ENCODE data around the gene NOL4L. TPM values are rescaled to one million over a fixed set of nuclear protein-coding genes. Genes with fewer than 3 reads are reported as not detected.

Gene NOL4L
- total RNA-seq, 1 donor from 2014 or later: 19.7 TPM

DNA sequence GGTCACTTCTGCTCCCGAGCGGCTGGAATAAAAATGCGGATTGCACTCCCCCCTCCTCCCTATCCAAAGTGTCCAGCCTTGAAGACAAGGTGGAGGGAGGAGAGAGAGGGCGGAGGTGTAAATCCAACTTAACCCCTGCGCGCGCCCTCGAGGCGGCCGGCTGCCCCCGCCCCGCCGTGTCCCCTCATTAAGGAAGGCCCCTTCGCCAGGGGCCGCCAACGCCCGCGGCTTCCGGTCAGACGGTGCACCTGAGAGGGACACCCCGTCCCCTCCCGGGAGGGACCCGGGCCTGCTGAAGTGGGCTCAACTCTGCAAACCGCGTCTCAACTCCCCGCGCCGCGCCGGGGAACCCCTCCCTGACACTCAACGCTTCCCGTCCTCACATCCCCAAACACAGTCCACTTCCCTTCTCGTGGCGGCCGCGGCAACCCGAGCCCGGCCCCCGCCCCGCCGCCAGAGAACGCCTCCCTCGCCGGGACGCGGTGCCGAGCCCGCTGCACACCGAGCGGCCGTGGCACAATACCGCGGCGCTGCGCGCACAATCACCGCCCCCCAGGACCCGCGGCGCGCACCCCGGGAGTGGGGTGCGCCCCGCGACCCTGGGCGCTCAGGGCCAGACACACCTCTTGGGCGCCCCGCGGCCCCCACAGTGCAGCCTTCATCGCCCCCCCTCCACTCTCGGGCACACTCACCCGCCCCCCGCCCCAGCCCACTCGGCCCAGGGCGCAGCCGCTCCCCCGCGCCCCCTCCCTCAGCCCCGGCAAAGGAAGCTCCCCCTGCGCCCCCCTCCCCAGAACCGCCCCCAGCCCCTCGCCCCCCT, 102.5 kb downstream of the NOL4L start:
- Histone ChIP-seq H3K4me3 (peak overlapping the region; percentile 70), H3K27me3 (no peaks in the 10 kb centered on the region), H3K27ac (peak overlapping the region; percentile 68), H3K36me3 (no peaks in the 10 kb centered on the region), H3K4me1 (peaks cover 32% of the 10 kb centered on the region), H3K9me3 (no peaks in the 10 kb centered on the region)
- TF ChIP-seq, protein P1, sequence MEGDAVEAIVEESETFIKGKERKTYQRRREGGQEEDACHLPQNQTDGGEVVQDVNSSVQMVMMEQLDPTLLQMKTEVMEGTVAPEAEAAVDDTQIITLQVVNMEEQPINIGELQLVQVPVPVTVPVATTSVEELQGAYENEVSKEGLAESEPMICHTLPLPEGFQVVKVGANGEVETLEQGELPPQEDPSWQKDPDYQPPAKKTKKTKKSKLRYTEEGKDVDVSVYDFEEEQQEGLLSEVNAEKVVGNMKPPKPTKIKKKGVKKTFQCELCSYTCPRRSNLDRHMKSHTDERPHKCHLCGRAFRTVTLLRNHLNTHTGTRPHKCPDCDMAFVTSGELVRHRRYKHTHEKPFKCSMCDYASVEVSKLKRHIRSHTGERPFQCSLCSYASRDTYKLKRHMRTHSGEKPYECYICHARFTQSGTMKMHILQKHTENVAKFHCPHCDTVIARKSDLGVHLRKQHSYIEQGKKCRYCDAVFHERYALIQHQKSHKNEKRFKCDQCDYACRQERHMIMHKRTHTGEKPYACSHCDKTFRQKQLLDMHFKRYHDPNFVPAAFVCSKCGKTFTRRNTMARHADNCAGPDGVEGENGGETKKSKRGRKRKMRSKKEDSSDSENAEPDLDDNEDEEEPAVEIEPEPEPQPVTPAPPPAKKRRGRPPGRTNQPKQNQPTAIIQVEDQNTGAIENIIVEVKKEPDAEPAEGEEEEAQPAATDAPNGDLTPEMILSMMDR (IDR thresholded peaks at IDR 0.05): no peak
- intact Hi-C loops (cut with DNase I): no loop called here
- peak; percentile 80 for DNase-seq
- ATAC-seq: peak; percentile 57

DNA sequence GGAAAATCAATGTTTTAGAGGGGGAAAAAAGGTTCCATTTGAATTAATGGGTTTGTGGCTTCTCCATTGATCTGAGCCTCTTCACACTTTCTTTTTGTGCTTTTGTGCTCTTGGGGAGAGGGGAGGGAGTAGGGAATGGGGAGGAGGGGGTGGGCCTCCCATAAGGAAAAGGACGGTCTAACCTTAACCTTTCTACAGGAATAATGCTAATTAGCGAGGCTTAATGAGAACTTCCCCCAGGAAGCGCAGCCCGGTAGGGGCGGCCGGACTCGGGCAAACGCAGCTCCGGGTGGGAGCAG, 103.0 kb downstream of the NOL4L start:
- no peak for ATAC-seq
- intact Hi-C loops (cut with DNase I): no loop called here
- no peaks in the 10 kb centered on the region for H3K36me3 ChIP-seq

DNA sequence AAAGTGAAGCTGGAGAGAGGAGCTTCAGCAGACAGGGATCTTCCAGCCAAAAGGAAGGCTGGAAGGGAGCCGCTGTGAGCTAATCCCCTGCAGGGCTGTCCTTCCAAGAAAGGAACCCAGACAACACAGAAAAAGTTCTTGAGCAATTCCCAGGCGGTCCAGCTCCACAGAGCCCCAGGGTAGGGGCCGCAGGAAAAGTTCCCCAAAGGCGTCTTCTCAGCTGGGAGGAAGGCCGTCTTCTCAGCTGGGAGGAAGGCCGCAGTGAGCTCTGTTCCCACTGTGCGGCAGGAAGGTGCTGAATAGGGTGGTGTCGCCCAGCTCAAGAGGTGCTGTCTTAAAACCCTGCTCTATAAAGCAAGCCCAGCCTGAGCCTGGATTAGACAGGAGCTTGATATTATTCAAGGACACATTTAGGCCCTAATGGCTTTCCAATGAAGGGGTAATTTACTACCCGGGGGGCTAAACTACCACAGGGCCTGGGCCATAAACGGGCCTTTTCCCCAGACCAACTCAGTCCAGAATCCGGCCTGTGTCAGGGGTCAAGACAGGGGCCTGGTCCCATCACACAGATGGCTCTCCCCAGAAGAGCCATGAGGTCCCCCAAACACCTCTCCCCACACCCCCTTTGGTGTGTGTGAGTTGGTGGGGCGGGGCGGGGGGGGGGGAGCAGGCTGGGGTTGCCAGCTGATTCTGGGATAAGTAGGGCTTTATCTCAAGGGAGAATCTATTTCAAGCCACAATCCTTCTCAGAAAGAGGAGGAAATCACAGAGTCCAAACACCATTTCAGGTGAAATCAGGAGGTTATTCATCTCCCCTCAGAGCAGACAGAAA, 103.6 kb downstream of the NOL4L start:
- H3K4me1 ChIP-seq: peaks cover 41% of the 10 kb centered on the region
- peak overlapping the region; percentile 68 for H3K27ac ChIP-seq
- intact Hi-C loops (cut with DNase I): no loop called here
- peak overlapping the region; percentile 70 for H3K4me3 ChIP-seq
- no peaks in the 10 kb centered on the region for H3K9me3 ChIP-seq
- DNase-seq: no peak
- H3K36me3 ChIP-seq: no peaks in the 10 kb centered on the region
- TF ChIP-seq, protein P1 (IDR thresholded peaks at IDR 0.05): no peak
- H3K27me3 ChIP-seq: no peaks in the 10 kb centered on the region
- ATAC-seq: no peak

More for the DNA sequence above, 103.0 kb downstream of the NOL4L start:
- Histone ChIP-seq H3K27me3 (no peaks in the 10 kb centered on the region), H3K4me3 (peak overlapping the region; percentile 70), H3K9me3 (no peaks in the 10 kb centered on the region), H3K4me1 (peaks cover 35% of the 10 kb centered on the region), H3K27ac (peak overlapping the region; percentile 68)
- TF ChIP-seq, protein P1 (IDR thresholded peaks at IDR 0.05): no peak
- no peak for DNase-seq

DNA sequence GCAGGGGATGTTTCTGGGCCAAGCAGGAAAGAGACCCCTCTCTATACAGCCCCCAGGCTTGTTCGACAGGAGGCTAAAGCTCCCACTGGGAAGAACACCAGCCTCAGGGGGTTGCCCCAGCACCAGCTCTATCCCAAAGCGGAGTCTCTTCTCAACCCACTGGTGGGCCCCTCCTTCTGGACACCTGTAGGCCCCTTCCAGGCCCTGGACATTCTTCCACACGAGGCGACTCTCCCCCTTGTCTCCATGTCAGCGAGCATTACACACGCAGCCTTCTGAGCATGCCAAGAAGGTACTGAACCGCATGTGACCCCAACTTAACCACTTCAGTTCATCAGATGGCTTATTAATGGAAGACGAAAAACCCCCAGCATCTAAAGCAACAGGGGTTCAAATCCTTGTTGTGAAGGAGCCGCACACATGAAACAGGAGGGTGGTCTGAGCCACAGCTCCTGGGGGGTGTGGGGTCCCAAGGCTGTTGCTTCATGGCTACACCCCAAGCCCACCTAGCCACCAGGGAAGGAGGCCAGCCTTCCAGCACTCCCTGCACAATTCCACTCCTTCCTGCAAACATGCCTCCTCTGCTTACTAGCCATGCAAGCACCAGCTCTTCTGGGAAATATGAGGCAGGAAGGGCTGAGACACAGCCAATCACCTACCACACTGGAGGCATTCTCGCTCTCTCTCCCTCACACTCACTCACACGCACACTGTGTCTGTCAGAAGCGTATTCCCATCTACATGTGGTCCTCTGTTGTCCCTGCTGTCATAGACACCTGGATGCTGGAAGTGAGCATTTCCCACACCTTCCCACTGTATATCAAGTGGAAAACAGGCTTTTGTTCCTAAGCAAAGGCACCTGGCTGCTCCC, 104.5 kb downstream of the NOL4L start:
- no peaks in the 10 kb centered on the region for H3K36me3 ChIP-seq
- intact Hi-C loops (cut with DNase I): no loop called here
- TF ChIP-seq, protein P1 (IDR thresholded peaks at IDR 0.05): no peak
- no peaks in the 10 kb centered on the region for H3K27me3 ChIP-seq
- peak overlapping the region; percentile 68 for H3K27ac ChIP-seq
- H3K4me3 ChIP-seq: no peak overlapping the region
- no peaks in the 10 kb centered on the region for H3K9me3 ChIP-seq
- peaks cover 46% of the 10 kb centered on the region for H3K4me1 ChIP-seq
- ATAC-seq (no peak), DNase-seq (no peak)

DNA sequence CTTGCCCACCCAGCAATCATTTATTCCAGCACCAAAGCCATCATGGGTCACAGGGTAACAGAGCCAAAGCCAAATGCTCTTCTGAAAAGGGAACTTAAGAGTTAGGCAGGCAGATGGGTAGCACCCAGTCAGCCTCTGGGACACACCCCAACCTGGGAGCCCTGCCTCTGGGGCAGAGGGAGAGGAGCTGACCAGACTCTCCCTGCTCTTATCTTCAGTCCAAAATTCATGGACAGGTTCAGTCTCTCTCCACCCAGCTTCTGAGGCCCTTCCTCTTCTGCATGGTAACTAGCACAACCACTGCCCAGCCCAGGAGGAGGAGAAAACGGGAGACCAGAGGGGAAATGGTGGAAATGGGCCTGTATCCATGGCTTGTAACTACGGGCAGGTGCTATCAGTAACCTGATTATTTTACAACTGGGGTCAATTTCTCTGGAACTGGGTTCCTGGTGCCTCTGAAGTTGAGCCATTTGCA, 105.4 kb downstream of the NOL4L start:
- intact Hi-C loops (cut with DNase I): no loop called here
- Histone ChIP-seq H3K9me3 (no peaks in the 10 kb centered on the region), H3K27me3 (no peaks in the 10 kb centered on the region), H3K27ac (no peak overlapping the region), H3K4me3 (no peak overlapping the region), H3K36me3 (no peaks in the 10 kb centered on the region), H3K4me1 (peaks cover 50% of the 10 kb centered on the region)
- TF ChIP-seq, protein P1 (IDR thresholded peaks at IDR 0.05): no peak
- DNase-seq (no peak), ATAC-seq (no peak)
